NCI-H524 treated with DMSO at 0.1 percent for 48 hours (cell line): Measurements from ENCODE around the gene CHRNE.

Experiments used
- DNase-seq: peaks from one replicate; lab custom pipeline; 2025; lab: John Stamatoyannopoulos, UW

Gene CHRNE

GRCh38 chr17:4903051-4903818 is at the start of gene CHRNE:
Gene CHRNE, minus strand, starts transcription at chr17:4903098. Its CDS starts 35 bp downstream, at chr17:4903063.
- DNase-seq, result no peak

- DNase-seq, result no peak
Observed at GRCh38 chr17:4951486-4951885, 48.6 kb upstream of the CHRNE start.

DNA sequence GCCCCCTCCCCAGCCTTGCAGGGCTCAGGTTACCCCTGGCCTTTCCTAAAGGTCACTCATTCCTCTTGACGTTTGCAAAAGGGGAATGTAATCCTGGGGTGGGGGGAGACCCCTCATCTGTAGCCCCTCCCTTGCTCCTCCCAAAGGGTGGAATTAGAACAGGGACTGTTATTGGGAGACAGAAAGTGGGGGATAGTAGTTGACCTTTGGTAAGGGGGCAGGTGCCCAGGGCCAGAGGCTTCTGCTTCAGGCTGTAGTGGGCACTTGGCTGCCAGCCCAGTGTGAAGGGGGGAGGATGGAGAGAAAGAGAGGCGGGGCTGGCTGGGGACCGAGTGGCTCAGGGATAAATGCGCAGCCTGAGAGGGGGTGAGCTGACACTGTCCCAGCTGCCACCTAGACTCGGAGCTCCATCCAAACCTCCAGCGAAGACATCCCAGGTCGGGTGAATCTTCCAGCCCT is 47.9 kb upstream of the CHRNE start, which contains the start of gene ENO3:
ENO3 (plus strand) TSS at position 374 of the 459 bp plus-strand sequence. CDS start 711 bp downstream, outside the sequence.
- no peak for DNase-seq

- no peak for DNase-seq
Observed at GRCh38 chr17:4950075-4950745, 47.3 kb upstream of the CHRNE start.

DNA sequence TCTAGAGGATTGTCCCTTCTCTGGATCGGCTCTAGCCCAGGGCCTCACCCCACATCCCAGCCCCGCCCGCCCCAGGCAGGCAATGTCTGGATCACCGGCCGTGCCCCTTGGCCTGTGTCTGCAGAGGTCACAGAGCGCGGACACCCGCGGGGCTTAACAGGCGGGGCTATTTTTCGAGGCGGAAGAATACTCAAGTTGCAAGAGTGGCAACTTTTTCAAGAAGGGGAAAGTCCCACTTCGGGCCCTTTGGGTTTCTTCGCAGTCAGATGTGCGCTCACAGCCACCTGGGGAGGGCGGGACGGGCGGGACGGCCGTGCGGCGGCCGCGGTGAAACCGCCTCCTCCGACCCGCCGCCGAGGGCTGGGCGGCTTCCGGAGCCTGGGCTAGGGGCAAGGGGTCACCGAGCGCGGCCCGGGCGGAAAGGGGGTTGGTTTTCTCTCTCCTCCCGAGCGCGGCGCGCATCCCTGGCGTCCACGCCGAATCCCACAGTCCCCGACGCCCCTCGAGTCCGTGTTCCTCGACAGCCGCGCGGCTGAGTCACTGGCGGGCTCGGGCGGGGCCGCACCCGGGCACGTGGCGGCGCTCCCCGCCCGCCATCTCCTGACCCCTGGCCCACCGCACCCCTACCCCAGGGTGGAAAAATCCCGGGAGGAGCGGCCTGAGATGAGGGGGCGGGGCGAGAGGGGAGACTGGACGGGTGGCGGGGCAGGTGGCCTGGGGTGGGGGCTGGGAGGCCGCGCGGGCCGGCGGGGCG is 46.6 kb upstream of the CHRNE start:
- DNase-seq, result no peak

DNA sequence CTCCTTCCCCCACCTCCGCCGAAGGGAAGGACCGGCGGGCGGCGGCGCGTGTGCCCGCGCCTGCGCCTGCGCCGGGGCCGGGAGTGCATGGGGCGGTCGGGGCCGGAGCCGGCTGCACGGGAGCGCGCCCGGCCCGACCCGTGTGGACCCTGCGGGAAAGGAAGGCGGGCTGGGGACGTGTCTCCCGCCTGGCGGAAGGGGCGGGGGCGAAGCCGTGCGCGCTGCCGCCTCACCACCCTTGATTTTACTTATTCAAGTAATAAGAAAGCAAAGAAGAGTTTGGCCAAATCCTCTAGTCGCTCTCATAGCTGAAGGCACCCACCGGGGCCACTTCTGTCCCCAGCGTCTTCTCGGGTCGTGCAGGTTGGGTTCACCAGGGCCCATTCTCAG is 46.0 kb upstream of the CHRNE start:
- DNase-seq, result no peak

GRCh38 chr17:4948166-4948930 is 45.5 kb upstream of the CHRNE start, which contains the start of gene PFN1:
Gene PFN1, minus strand, starts transcription at chr17:4948530. Its CDS starts 136 bp downstream, at chr17:4948394.
- no peak for DNase-seq

- DNase-seq, result no peak
Observed at GRCh38 chr17:4947411-4948165, 44.7 kb upstream of the CHRNE start.

DNA sequence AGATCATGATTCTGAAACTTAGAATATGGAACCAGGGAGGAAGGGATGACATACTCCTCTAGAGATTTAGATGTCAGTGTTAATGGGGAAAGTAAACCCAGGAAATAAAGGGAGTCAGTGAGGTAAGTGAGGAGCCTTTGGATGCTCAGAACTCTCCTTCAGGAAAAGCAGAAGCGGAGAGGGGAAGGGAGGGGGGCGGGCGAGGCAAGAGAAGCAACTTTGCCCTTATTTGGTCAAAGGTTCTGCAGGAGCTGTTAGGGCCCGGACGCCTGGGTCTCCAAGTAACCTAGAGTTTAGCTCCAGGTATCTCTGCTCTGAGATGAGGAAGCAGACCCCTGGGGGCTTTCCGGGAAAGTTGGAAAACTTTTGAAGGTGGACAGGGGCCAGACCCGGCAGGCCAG is 44.1 kb upstream of the CHRNE start:
- DNase-seq, result no peak

- DNase-seq, result no peak
Observed at GRCh38 chr17:4946312-4946976, 43.5 kb upstream of the CHRNE start.

DNA sequence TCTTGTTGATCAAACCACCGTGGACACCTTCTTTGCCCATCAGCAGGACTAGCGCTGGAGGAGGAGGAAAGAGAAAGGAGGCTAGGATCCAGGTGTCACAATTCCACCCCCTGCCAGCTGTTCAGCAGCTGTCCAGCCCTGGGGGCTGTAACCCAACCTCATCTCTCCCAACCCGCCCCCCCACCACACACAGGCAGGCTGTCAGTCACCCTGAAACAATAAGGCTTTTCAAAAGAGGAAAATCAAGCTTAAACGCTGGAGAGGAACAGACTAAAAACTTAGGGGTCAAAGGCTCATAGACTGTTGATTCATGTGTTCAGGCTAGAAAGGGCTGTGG is 43.0 kb upstream of the CHRNE start:
- DNase-seq, result no peak

- no peak for DNase-seq
Observed at GRCh38 chr17:4945176-4945943, 42.5 kb upstream of the CHRNE start.

DNA sequence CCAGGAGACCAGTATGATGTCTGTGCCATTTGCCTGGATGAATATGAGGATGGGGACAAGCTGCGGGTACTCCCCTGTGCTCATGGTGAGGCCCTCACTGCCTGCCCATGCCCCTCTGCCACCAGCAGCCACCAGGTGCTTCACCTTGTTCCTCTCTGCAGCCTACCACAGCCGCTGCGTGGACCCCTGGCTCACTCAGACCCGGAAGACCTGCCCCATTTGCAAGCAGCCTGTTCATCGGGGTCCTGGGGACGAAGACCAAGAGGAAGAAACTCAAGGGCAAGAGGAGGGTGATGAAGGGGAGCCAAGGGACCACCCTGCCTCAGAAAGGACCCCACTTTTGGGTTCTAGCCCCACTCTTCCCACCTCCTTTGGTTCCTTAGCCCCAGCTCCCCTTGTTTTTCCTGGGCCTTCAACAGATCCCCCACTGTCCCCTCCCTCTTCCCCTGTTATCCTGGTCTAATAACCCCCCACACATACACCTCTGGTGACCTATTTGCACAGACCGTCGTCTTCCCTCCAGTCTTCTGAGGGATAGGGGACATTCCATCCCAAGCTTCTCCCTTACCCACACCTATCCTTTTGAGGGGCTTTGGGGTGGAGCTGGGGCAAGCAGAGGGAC is 41.8 kb upstream of the CHRNE start:
- no peak for DNase-seq

DNA sequence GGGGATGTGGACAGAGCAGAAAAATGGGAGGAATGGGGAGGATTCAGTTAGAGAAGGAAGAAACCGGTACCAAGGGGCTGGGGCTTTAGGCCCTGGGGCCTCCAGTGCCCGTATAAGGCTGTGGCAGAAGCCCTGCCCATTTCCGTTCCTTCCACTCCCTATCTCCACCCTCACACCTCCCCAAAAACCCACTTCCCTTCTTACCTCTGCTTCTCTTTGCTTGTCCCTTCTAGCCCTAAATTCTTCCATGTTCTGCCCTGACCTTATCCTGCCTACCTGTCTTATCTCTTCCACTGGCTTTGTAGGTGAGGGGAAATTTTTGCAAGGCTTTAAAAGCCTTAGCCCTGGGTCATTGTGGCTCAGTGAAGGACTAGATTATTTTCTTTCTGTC is 41.3 kb upstream of the CHRNE start:
- no peak for DNase-seq

GRCh38 chr17:4942760-4943508 is 40.0 kb upstream of the CHRNE start:
- DNase-seq, result no peak

- no peak for DNase-seq
Observed at GRCh38 chr17:4941319-4941610, 38.4 kb upstream of the CHRNE start.

GRCh38 chr17:4940555-4941318 is 37.8 kb upstream of the CHRNE start:
- DNase-seq, result no peak
